ENCODE measurements around the gene ME2.
"Not testable (repeated sequence)": the region's sequence is repeated elsewhere in the genome, so short reads cannot be mapped to it uniquely, and the experiment has no call there.

ME2 gene

DNA sequence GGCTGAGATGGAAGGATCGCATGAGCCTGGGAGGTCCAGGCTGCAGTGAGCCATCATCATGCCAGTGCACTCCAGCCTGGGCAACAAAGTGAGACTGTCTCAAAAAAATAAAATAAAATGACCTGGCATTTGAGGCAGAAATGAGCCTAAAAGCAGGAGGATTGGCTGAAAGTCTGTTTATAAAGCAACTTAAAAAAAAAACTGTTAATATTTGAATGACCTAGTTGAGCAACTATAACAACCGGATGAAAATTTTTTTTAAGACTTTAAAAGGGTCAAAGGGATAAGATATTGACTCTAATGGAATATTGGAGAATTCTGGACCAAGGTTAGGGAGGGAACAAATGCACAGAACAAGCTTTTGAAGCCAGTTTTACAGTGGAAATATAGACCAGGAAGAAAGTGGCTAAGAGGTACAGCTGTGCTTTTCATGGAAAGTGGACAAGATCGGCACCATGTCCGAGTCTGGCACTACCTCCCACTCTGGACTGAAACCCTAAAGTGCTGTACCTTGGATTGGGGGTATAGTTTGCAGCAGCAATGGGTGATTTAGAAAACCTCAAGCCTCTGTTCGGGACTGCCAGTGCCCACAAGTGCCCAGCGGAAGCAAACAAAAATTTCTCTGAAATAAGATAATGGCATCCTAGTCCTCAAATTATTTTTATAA is 55.8 kb downstream of the ME2 start:
- no peaks in the 10 kb centered on the region for H3K9me3 ChIP-seq (ENCODE audit: control insufficient read depth, low read length)
- no peaks in the 10 kb centered on the region for H3K36me3 ChIP-seq (ENCODE audit: control insufficient read depth, insufficient read depth, low read length)
- no peaks in the 10 kb centered on the region for H3K4me1 ChIP-seq (ENCODE audit: control insufficient read depth, insufficient read depth, low read length)
- no peaks in the 10 kb centered on the region for H3K27me3 ChIP-seq (ENCODE audit: control insufficient read depth, insufficient read depth, low read length)
- H3K4me3 ChIP-seq (ENCODE audit: low read length), result no peak overlapping the region
- H3K9ac ChIP-seq (ENCODE audit: low read length), result no peak overlapping the region

- H3K36me3 ChIP-seq (ENCODE audit: control insufficient read depth, insufficient read depth, low read length), result no peaks in the 10 kb centered on the region
- H3K27me3 ChIP-seq (ENCODE audit: control insufficient read depth, insufficient read depth, low read length), result no peaks in the 10 kb centered on the region
- no peak overlapping the region for H3K9ac ChIP-seq (ENCODE audit: low read length)
- no peaks in the 10 kb centered on the region for H3K4me1 ChIP-seq (ENCODE audit: control insufficient read depth, insufficient read depth, low read length)
- no peak overlapping the region for H3K4me3 ChIP-seq (ENCODE audit: low read length)
- no peaks in the 10 kb centered on the region for H3K9me3 ChIP-seq (ENCODE audit: control insufficient read depth, low read length)
Observed at GRCh38 chr18:50935493-50936191, 56.7 kb downstream of the ME2 start.

GRCh38 chr18:50937183-50937582 is 58.3 kb downstream of the ME2 start:
- Histone ChIP-seq H3K36me3 (ENCODE audit: control insufficient read depth, insufficient read depth, low read length) (no peaks in the 10 kb centered on the region), H3K4me3 (ENCODE audit: low read length) (no peak overlapping the region), H3K9me3 (ENCODE audit: control insufficient read depth, low read length) (no peaks in the 10 kb centered on the region), H3K27me3 (ENCODE audit: control insufficient read depth, insufficient read depth, low read length) (no peaks in the 10 kb centered on the region), H3K4me1 (ENCODE audit: control insufficient read depth, insufficient read depth, low read length) (no peaks in the 10 kb centered on the region), H3K9ac (ENCODE audit: low read length) (no peak overlapping the region)

DNA sequence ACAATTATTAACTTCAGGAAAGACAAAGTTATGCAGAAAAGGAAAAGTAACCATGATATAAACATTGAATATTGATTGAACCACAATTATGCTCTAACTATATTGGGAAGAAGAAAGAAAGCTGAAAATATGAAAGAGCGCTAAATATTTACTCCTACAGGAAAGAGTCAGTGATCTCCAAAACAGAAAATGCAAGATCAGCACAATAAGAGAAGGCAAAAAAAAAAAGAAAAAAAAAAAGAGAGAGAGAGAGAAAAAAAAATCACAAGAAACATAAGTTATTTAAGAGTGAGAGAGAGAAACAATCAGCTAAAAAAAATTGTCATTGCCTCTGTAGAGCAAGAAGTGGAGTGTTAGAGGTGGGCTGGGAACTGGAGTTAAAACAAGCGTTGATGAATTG is 60.0 kb downstream of the ME2 start:
- no peaks in the 10 kb centered on the region for H3K9me3 ChIP-seq (ENCODE audit: control insufficient read depth, low read length)
- H3K9ac ChIP-seq (ENCODE audit: low read length), result no peak overlapping the region
- no peak overlapping the region for H3K4me3 ChIP-seq (ENCODE audit: low read length)
- H3K27me3 ChIP-seq (ENCODE audit: control insufficient read depth, insufficient read depth, low read length), result no peaks in the 10 kb centered on the region
- no peaks in the 10 kb centered on the region for H3K36me3 ChIP-seq (ENCODE audit: control insufficient read depth, insufficient read depth, low read length)
- H3K4me1 ChIP-seq (ENCODE audit: control insufficient read depth, insufficient read depth, low read length), result no peaks in the 10 kb centered on the region

DNA sequence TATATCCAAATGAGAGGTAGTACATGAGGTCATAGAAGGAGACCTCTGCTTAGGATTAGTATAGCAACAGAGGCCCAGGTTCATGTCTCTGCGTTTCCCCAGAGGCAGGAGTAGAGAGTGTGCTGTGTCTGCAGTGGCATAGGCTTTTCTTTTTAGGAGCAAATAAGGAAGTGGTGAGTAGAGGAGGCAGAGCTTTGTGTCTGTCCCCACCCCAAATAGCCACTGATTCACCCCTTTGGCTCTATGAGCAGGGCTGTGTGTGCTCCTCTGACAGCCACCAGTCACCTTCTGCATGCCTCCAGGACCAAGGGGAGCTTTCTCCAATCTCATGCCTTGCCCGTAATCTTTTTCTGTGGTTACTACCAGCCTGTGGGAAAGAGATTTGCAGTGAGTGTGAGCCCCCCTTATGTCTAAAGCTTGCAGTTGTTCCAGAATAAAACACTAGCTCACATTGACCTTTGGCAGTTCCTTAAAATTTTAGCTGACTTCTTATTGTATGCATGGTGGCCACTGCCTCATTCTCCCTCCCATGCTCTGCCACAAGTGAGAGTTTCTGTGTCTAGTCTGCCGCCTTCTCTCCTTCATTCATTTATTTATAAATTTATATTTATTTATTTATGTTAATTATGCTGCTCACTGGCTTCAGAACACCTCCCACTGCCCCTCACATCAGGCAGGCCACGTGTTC is 65.5 kb downstream of the ME2 start:
- Histone ChIP-seq H3K4me3 (ENCODE audit: low read length) (no peak overlapping the region), H3K4me1 (ENCODE audit: control insufficient read depth, insufficient read depth, low read length) (no peaks in the 10 kb centered on the region), H3K36me3 (ENCODE audit: control insufficient read depth, insufficient read depth, low read length) (no peaks in the 10 kb centered on the region), H3K9me3 (ENCODE audit: control insufficient read depth, low read length) (no peaks in the 10 kb centered on the region), H3K27me3 (ENCODE audit: control insufficient read depth, insufficient read depth, low read length) (no peaks in the 10 kb centered on the region), H3K9ac (ENCODE audit: low read length) (no peak overlapping the region)

DNA sequence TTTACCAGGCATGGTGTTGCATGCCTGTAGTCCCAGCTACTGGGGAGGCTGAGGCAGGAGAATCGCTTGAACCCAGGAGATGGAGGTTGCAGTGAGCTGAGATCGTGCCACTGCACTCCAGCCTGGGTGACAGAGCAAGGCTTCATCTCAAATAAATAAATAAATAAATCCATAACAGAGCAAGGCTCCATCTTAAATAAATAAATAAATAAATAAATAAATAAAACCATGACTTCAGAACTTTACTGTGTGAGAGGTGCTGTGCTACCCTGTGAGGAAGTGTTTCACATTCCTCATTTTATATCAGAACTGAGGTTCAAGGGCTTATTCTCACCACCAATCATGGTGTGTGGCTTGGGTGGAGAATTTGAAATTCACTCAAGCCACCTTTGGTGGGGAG is 67.0 kb downstream of the ME2 start:
- not testable (repeated sequence) for H3K9ac ChIP-seq (ENCODE audit: low read length); H3K9me3 ChIP-seq (ENCODE audit: control insufficient read depth, low read length); H3K36me3 ChIP-seq (ENCODE audit: control insufficient read depth, insufficient read depth, low read length); H3K4me1 ChIP-seq (ENCODE audit: control insufficient read depth, insufficient read depth, low read length); H3K27me3 ChIP-seq (ENCODE audit: control insufficient read depth, insufficient read depth, low read length); H3K4me3 ChIP-seq (ENCODE audit: low read length)

- Histone ChIP-seq H3K9ac (ENCODE audit: low read length) (no peak overlapping the region), H3K4me1 (ENCODE audit: control insufficient read depth, insufficient read depth, low read length) (no peaks in the 10 kb centered on the region), H3K36me3 (ENCODE audit: control insufficient read depth, insufficient read depth, low read length) (no peaks in the 10 kb centered on the region), H3K27me3 (ENCODE audit: control insufficient read depth, insufficient read depth, low read length) (no peaks in the 10 kb centered on the region), H3K4me3 (ENCODE audit: low read length) (no peak overlapping the region), H3K9me3 (ENCODE audit: control insufficient read depth, low read length) (no peaks in the 10 kb centered on the region)
Observed at GRCh38 chr18:50947899-50948298, 69.0 kb downstream of the ME2 start.

DNA sequence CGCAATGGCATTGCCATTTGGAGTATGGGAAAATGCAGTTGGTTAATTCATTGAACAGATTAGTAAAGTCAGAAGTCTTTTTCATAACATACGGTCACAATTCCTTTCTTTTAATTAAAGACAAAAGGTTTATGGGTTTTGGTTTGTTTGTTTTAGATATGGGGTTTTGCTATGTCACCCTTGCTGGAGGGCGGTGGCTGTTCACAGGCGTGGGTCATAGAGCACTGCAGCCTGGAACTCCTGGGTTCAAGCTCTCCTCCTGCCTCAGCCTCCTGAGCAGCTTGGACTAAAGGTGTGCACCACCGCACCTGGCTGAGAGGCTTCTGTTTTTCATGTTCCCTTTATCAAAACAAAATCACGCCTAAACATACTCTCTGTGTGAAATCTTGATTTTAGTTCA is 70.3 kb downstream of the ME2 start:
- H3K9ac ChIP-seq (ENCODE audit: low read length), result no peak overlapping the region
- H3K4me1 ChIP-seq (ENCODE audit: control insufficient read depth, insufficient read depth, low read length), result no peaks in the 10 kb centered on the region
- H3K9me3 ChIP-seq (ENCODE audit: control insufficient read depth, low read length), result no peaks in the 10 kb centered on the region
- H3K27me3 ChIP-seq (ENCODE audit: control insufficient read depth, insufficient read depth, low read length), result no peaks in the 10 kb centered on the region
- no peaks in the 10 kb centered on the region for H3K36me3 ChIP-seq (ENCODE audit: control insufficient read depth, insufficient read depth, low read length)
- H3K4me3 ChIP-seq (ENCODE audit: low read length), result no peak overlapping the region

- Histone ChIP-seq H3K9me3 (ENCODE audit: control insufficient read depth, low read length) (no peaks in the 10 kb centered on the region), H3K36me3 (ENCODE audit: control insufficient read depth, insufficient read depth, low read length) (no peaks in the 10 kb centered on the region), H3K4me3 (ENCODE audit: low read length) (no peak overlapping the region), H3K9ac (ENCODE audit: low read length) (no peak overlapping the region), H3K27me3 (ENCODE audit: control insufficient read depth, insufficient read depth, low read length) (no peaks in the 10 kb centered on the region), H3K4me1 (ENCODE audit: control insufficient read depth, insufficient read depth, low read length) (no peaks in the 10 kb centered on the region)
Observed at GRCh38 chr18:50950626-50951025, 71.7 kb downstream of the ME2 start.

- Histone ChIP-seq H3K36me3 (ENCODE audit: control insufficient read depth, insufficient read depth, low read length) (no peaks in the 10 kb centered on the region), H3K4me3 (ENCODE audit: low read length) (no peak overlapping the region), H3K9me3 (ENCODE audit: control insufficient read depth, low read length) (no peaks in the 10 kb centered on the region), H3K9ac (ENCODE audit: low read length) (no peak overlapping the region), H3K27me3 (ENCODE audit: control insufficient read depth, insufficient read depth, low read length) (no peaks in the 10 kb centered on the region), H3K4me1 (ENCODE audit: control insufficient read depth, insufficient read depth, low read length) (no peaks in the 10 kb centered on the region)
Observed at GRCh38 chr18:50953822-50954221, 74.9 kb downstream of the ME2 start.

DNA sequence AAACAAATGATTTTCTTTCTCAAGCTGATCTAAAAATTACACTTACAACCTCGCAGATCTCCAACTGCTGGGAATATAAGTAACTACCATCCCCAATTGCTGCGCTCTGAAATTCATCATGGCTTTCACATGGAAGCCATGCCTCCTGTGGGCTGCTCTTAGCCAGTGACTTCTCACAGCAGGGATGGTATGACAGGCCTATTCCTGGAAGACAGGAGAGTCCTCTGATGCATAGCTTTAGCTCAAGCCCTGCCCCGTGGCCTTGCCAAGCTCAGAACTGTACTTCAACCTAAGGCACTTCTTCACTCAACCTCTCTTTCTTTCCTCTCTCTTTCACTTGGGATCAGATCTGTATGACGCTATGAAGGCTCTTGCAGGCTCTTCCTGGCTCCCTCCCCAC is 76.3 kb downstream of the ME2 start:
- H3K9ac ChIP-seq (ENCODE audit: low read length), result no peak overlapping the region
- no peaks in the 10 kb centered on the region for H3K9me3 ChIP-seq (ENCODE audit: control insufficient read depth, low read length)
- no peak overlapping the region for H3K4me3 ChIP-seq (ENCODE audit: low read length)
- no peaks in the 10 kb centered on the region for H3K27me3 ChIP-seq (ENCODE audit: control insufficient read depth, insufficient read depth, low read length)
- H3K36me3 ChIP-seq (ENCODE audit: control insufficient read depth, insufficient read depth, low read length), result no peaks in the 10 kb centered on the region
- no peaks in the 10 kb centered on the region for H3K4me1 ChIP-seq (ENCODE audit: control insufficient read depth, insufficient read depth, low read length)

DNA sequence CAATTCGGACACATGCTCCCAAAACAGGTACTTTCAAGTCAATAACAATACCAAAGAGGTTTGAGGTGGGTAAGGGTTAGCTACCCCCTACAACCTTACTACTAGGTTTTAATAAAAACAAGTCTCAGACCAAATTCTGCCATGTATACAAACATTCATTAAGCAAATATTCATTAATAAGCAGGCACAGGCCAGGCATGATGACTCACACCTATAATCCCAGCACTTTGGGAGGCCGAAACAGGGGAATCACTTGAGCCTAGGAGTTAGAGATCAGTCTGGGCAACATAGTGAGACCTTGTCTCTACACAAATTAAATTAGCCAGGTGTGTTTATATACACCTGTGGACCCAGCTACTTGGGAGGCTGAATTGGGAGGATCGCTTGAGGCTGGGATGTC is 77.2 kb downstream of the ME2 start:
- H3K9me3 ChIP-seq (ENCODE audit: control insufficient read depth, low read length), result no peaks in the 10 kb centered on the region
- no peaks in the 10 kb centered on the region for H3K27me3 ChIP-seq (ENCODE audit: control insufficient read depth, insufficient read depth, low read length)
- no peaks in the 10 kb centered on the region for H3K36me3 ChIP-seq (ENCODE audit: control insufficient read depth, insufficient read depth, low read length)
- H3K9ac ChIP-seq (ENCODE audit: low read length), result no peak overlapping the region
- H3K4me3 ChIP-seq (ENCODE audit: low read length), result no peak overlapping the region
- H3K4me1 ChIP-seq (ENCODE audit: control insufficient read depth, insufficient read depth, low read length), result no peaks in the 10 kb centered on the region

Data from mucosa of stomach (tissue), 1 donor.